Stomach (tissue), 4 donors: ENCODE data around the gene HEATR3.

Source experiments
- CTCF ChIP-seq, 7 experiments: fragments of 450-650 bp in 4 of 7; fragments of 200-600 bp in 3 of 7; sonication (generic) in 3 of 7; IDR thresholded peaks; one replicate each; pipeline ENCODE4 v1.5.1; 2016 to 2019; ENCODE audit warnings: antibody characterized with exemption in 7 of 7, control low read depth in 2 of 7, mild to moderate bottlenecking in 1 of 7
- POLR2AphosphoS5 ChIP-seq, 3 donors: sonication (generic); formaldehyde crosslinking; IDR thresholded peaks; one replicate each; pipeline ENCODE4 v1.6.1; 2016; ENCODE audit warnings: antibody characterized with exemption in 3 of 3

GRCh38 chr16:50114357-50115129, 48.8 kb downstream of the HEATR3 start:
- TF ChIP-seq CTCF (IDR thresholded peaks at IDR 0.05) (no peak), POLR2AphosphoS5 (IDR thresholded peaks at IDR 0.05) (no peak)
